OCI-LY3 (cell line): ENCODE data around the gene LSR.

Experiments used
- H2AFZ ChIP-seq: fragments of 200-600, 300-600 bp; shearing (Covaris generic); 2 replicates; pipeline ENCODE4 v1.6.0; 2014; ENCODE audit warnings: antibody characterized with exemption, low read depth, low read length
- H3K27ac ChIP-seq: fragments of 200-600, 300-600 bp; sonication (generic); 2 replicates; pipeline ENCODE4 v1.5.1; 2014; ENCODE audit warnings: mild to moderate bottlenecking, low read length, moderate library complexity, mixed read lengths
- H3K27me3 ChIP-seq: fragments of 200-600, 300-600 bp; sonication (generic); 2 replicates; pipeline ENCODE4 v1.6.1; 2014; ENCODE audit warnings: low read depth, low read length, mixed read lengths
- H3K36me3 ChIP-seq: fragments of 200-600, 300-600 bp; sonication (generic); replicated peaks from 2 replicates; pipeline ENCODE3; 2014; ENCODE audit warnings: low read depth, low read length, mixed read lengths
- H3K4me1 ChIP-seq: fragments of 300-600, 200-600 bp; sonication (generic); 2 replicates; pipeline ENCODE4 v1.6.1; 2014; ENCODE audit warnings: low read length, mixed read lengths
- H3K4me2 ChIP-seq: fragments of 200-600, 300-600 bp; sonication (generic); 2 replicates; pipeline ENCODE4 v1.6.1; 2014; ENCODE audit warnings: low read length, mixed read lengths
- H3K4me3 ChIP-seq: fragments of 300-600, 200-600 bp; sonication (generic); 2 replicates; pipeline ENCODE4 v1.5.1; 2014; ENCODE audit warnings: antibody characterized with exemption, mild to moderate bottlenecking, low read length, moderate library complexity
- H3K79me2 ChIP-seq: fragments of 300-600, 200-600 bp; shearing (Covaris generic); 2 replicates; pipeline ENCODE4 v1.6.1; 2014; ENCODE audit warnings: mild to moderate bottlenecking, low read length, mixed read lengths
- H3K9ac ChIP-seq: fragments of 300-600, 200-600 bp; shearing (Covaris generic); 2 replicates; pipeline ENCODE4 v1.6.0; 2014; ENCODE audit warnings: mild to moderate bottlenecking, low read length, moderate library complexity
- H3K9me3 ChIP-seq: fragments of 200-600, 300-600 bp; shearing (Covaris generic); 2 replicates; pipeline ENCODE4 v1.6.1; 2014; ENCODE audit warnings: low read length, mixed read lengths; ENCODE audit not compliant: insufficient read depth
- H4K20me1 ChIP-seq: fragments of 200-600, 300-600 bp; sonication (generic); 2 replicates; pipeline ENCODE4 v1.6.1; 2016; ENCODE audit warnings: low read length, mixed read lengths; ENCODE audit not compliant: insufficient read depth
- EZH2phosphoT487 ChIP-seq: fragments of 200-600 bp; shearing (Covaris generic); IDR thresholded peaks from 2 replicates; pipeline ENCODE4 v1.6.1; 2018; ENCODE audit warnings: antibody characterized with exemption, mixed run types, low read depth
- TF ChIP-seq, protein P1 (sequence below): fragments of 200-600, 300-600 bp; sonication (generic); IDR thresholded peaks from 2 replicates; pipeline ENCODE4 v1.5.1; 2014; ENCODE audit warnings: antibody characterized with exemption, low read length, low read depth

The LSR gene

GRCh38 chr19:35249848-35250711, 1.3 kb downstream of the LSR start:
- H4K20me1 ChIP-seq, result no peaks in the 10 kb centered on the region
- H3K9me3 ChIP-seq, result no peaks in the 10 kb centered on the region
- peaks cover 10% of the 10 kb centered on the region for H3K4me1 ChIP-seq
- H3K4me3 ChIP-seq, result no peak overlapping the region
- TF ChIP-seq, protein P1, sequence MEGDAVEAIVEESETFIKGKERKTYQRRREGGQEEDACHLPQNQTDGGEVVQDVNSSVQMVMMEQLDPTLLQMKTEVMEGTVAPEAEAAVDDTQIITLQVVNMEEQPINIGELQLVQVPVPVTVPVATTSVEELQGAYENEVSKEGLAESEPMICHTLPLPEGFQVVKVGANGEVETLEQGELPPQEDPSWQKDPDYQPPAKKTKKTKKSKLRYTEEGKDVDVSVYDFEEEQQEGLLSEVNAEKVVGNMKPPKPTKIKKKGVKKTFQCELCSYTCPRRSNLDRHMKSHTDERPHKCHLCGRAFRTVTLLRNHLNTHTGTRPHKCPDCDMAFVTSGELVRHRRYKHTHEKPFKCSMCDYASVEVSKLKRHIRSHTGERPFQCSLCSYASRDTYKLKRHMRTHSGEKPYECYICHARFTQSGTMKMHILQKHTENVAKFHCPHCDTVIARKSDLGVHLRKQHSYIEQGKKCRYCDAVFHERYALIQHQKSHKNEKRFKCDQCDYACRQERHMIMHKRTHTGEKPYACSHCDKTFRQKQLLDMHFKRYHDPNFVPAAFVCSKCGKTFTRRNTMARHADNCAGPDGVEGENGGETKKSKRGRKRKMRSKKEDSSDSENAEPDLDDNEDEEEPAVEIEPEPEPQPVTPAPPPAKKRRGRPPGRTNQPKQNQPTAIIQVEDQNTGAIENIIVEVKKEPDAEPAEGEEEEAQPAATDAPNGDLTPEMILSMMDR, result no peak
- TF ChIP-seq EZH2phosphoT487, result no peak
- no peak overlapping the region for H3K27ac ChIP-seq
- H3K79me2 ChIP-seq, result no peaks in the 10 kb centered on the region
- H3K27me3 ChIP-seq, result peaks cover 22% of the 10 kb centered on the region
- H3K9ac ChIP-seq, result no peak overlapping the region
- no peak overlapping the region for H3K4me2 ChIP-seq
- no peaks in the 10 kb centered on the region for H3K36me3 ChIP-seq
- no peak overlapping the region for H2AFZ ChIP-seq

DNA sequence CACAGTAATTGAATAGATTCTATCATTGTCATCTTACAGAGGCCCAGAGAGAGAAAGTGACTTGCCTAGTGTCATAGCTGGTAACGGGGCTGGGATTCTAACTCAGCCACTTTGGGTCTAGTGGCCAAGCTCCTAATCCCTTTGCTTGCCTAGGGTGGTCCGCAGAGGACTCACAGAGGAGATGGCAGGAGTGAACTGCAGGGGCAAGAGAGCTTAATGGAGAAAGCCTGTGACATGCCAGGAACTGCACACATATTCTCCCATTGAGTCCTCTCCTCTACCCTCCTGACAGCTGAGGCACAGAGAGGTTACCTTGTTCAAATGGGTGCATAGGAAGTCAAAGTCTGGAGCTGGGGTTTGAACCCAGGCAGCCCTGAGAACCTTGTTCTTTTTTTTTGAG, 2.7 kb downstream of the LSR start:
- Histone ChIP-seq H3K9ac (no peak overlapping the region), H2AFZ (no peak overlapping the region), H3K27me3 (peaks cover 16% of the 10 kb centered on the region), H3K79me2 (no peaks in the 10 kb centered on the region), H4K20me1 (no peaks in the 10 kb centered on the region), H3K4me1 (peaks cover 10% of the 10 kb centered on the region), H3K36me3 (no peaks in the 10 kb centered on the region), H3K4me3 (no peak overlapping the region), H3K4me2 (no peak overlapping the region), H3K9me3 (no peaks in the 10 kb centered on the region), H3K27ac (no peak overlapping the region)
- TF ChIP-seq EZH2phosphoT487, result no peak
- TF ChIP-seq, protein P1, result no peak

DNA sequence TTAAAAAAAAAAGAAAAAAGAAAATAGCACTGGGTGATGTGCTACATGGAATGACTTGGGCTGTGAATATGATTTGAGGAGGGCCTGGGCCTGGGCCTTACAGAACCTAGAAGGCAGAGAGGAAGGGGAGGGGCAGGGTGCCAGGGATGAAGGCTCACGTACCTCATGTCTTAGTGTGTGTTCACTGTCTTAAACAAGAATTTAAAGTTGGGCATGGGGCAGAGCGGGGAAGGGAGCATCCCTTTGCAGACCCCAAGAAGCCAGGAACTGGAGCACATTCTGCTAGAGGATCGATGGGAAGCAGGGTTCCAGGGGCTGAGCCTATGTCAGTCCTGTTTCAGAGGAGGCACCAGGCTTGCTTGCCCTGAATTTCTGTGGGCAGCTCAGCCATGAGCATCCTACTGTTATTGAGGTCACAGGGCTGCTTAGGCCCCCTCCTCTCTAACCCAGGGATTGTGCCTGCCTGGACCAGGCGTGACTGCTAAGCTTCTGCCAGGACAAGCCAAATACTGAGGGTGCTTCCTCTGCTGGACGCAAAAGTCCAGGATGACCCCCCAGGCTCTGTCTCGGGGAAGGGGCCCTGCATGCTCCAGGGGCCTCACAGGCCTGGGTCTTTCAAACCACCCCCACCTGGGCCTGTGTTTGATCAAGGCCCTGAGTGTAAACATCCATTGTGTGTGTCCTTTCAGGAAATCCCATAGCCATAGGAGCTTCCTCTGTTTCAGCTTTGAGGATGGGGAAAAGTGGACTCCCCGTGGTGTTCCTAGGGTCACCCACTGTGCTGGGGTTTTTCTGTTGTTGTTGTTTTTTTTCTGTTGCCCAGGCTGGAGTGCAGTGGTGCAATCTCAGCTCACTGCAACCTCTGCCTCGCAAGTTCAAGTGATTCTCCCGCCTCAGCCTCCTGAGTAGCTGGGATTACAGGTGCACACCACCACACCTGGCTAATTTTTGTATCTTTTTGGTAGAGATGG, 4.8 kb downstream of the LSR start:
- no peaks in the 10 kb centered on the region for H4K20me1 ChIP-seq
- no peak for TF ChIP-seq EZH2phosphoT487
- TF ChIP-seq, protein P1, result no peak
- H3K27me3 ChIP-seq, result no peaks in the 10 kb centered on the region; the same call in 1 of the 2 replicates
- H3K4me3 ChIP-seq, result no peak overlapping the region
- H3K9me3 ChIP-seq, result no peaks in the 10 kb centered on the region
- H3K27ac ChIP-seq, result no peak overlapping the region
- no peak overlapping the region for H2AFZ ChIP-seq
- H3K4me2 ChIP-seq, result no peak overlapping the region
- no peak overlapping the region for H3K9ac ChIP-seq
- H3K79me2 ChIP-seq, result no peaks in the 10 kb centered on the region
- H3K36me3 ChIP-seq, result no peaks in the 10 kb centered on the region
- H3K4me1 ChIP-seq, result no peaks in the 10 kb centered on the region
